Spleen (tissue), 11 donors: ENCODE data around the gene ERG28. TPM values are rescaled to one million over a fixed set of nuclear protein-coding genes. Genes with fewer than 3 reads are reported as not detected.

Source experiments
- DNase-seq: peaks from one replicate; pipeline ENCODE4 v3.0.0-alpha.2; 2020
- H3K27ac ChIP-seq, 8 donors: fragments of 200-600 bp; sonication (generic) in 7 of 8; 1 replicate in 4 of 8; 2 replicates in 4 of 8; pipeline versions ENCODE4 v1.5.0 to v1.8.0; 2016 to 2021; ENCODE audit warnings: inconsistent platforms in 4 of 8, mild to moderate bottlenecking in 4 of 8, moderate library complexity in 1 of 8
- H3K27me3 ChIP-seq, 7 donors: fragments of 200-600 bp; sonication (generic) in 6 of 7; replicated peaks in 1 of 7; 1 replicate in 4 of 7; 2 replicates in 3 of 7; pipeline versions ENCODE4 v1.5.0 to v1.8.0; 2016 to 2021; ENCODE audit warnings: inconsistent platforms in 3 of 7, mild to moderate bottlenecking in 1 of 7
- H3K36me3 ChIP-seq, 6 donors: fragments of 200-600 bp; sonication (generic) in 5 of 6; 1 replicate in 4 of 6; 2 replicates in 2 of 6; pipeline versions ENCODE4 v1.5.0 to v1.8.0; 2016 to 2021; ENCODE audit warnings: inconsistent platforms in 2 of 6
- H3K4me1 ChIP-seq, 6 donors: fragments of 200-600 bp; sonication (generic) in 5 of 6; 1 replicate in 3 of 6; 2 replicates in 3 of 6; pipeline versions ENCODE4 v1.5.0 to v1.8.0; 2016 to 2021; ENCODE audit warnings: inconsistent platforms in 3 of 6
- H3K4me3 ChIP-seq, 8 donors: fragments of 200-600 bp; sonication (generic) in 7 of 8; 1 replicate in 4 of 8; 2 replicates in 4 of 8; pipeline versions ENCODE4 v1.5.0 to v1.8.0; 2016 to 2021; ENCODE audit warnings: inconsistent platforms in 4 of 8, mild to moderate bottlenecking in 4 of 8, moderate library complexity in 2 of 8
- H3K9me3 ChIP-seq, 8 donors: fragments of 200-600 bp; sonication (generic) in 7 of 8; 1 replicate in 4 of 8; 2 replicates in 4 of 8; pipeline versions ENCODE4 v1.5.0 to v1.8.0; 2016 to 2021; ENCODE audit warnings: inconsistent platforms in 4 of 8
- POLR2A ChIP-seq, 3 donors: fragments of 450-650 bp; IDR thresholded peaks; one replicate each; pipeline ENCODE4 v1.5.1; 2017; ENCODE audit warnings: antibody characterized with exemption in 3 of 3, mild to moderate bottlenecking in 1 of 3
- POLR2AphosphoS5 ChIP-seq, 3 donors: sonication (generic); formaldehyde crosslinking; IDR thresholded peaks; one replicate each; pipeline ENCODE4 v1.5.1; 2017; ENCODE audit warnings: antibody characterized with exemption in 3 of 3
- WGBS, 5 donors: extraction: QIAGEN DNeasy Blood & Tissue Kit in 3 of 5; methylation state at CpG; one replicate each; pipeline versions ENCODE4 v1.1.5 to v1.1.7; 2013 to 2018; 5-methylcytosine and 5-hydroxymethylcytosine counted together
- intact Hi-C: fragments of 100-400 bp; cut with DNase I; formaldehyde crosslinking; loops from one replicate; pipeline ENCODE4 v1.15.0; 2023; ENCODE audit warnings: low total_unique reads
- polyA plus RNA-seq, 3 donors: library from polyadenylated mRNA; stranded (reverse); fragments of 200-250 nt; gene quantifications; one replicate each; pipeline ENCODE4 v1.2.1, GENCODE V29; 2013
- total RNA-seq, 7 donors: library from RNA; depleted of rRNA in 3 of 7; stranded (reverse); fragments of >200 nt in 3 of 7; fragmentation: NEBNext Ultra II Directional in 4 of 7; extraction: Animal tissue kit (Norgen Biotek cat#: 25700) in 4 of 7; gene quantifications; one replicate each; pipeline versions ENCODE4 v1.1.0 to v1.2.1, GENCODE V29; 2016 to 2021
- TF ChIP-seq, protein P1 (sequence below), 11 experiments: fragments of 200-600 bp in 7 of 11; fragments of 450-650 bp in 4 of 11; sonication (generic) in 4 of 11; IDR thresholded peaks in 8 of 11; conservative IDR thresholded peaks in 3 of 11; 1 replicate in 7 of 11; 2 replicates in 4 of 11; pipeline versions ENCODE4 v1.4.0 to v1.8.0; 2016 to 2021; ENCODE audit warnings: antibody characterized with exemption in 11 of 11, inconsistent platforms in 4 of 11, mild to moderate bottlenecking in 1 of 11
- donor health status: healthy with polysubstance abuse.
- donor health status: DM: no; HTN: no; CAD: no; lungs with moderate emphysema.
- donor health status: DM: no; HTN: no; CAD: no.
- donor health status: Bipolar disorder and iron deficiency.
- donor health status: healthy.
- donor health status: DM: no; HTN: no; CAD: no.
- donor health status: DM: yes; HTN: yes; CAD: no.

Gene ERG28
- total and polyA plus RNA-seq, 10 donors, result 6.1 to 11.1 (median 7.8) TPM

DNA sequence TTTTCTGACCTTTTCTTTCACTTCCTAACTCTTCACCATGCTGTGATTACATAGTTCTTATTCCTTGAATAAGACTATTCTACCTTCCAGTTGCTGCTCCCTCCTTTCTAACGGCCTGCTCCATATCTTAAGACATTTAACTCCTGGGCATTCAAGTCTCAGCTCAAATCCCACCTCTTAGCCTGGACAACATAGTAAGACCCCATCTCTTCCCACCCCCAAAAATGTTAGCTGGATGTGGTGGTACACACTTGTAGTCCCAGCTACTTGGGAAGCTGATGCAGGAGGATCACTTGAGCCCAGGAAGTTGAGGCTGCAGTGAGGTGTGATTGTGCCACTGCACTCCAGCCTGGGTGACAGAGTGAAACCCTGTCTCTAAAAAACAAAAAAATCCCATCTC, 10.9 kb downstream of the ERG28 start:
- intact Hi-C loops, result loop anchor here (10.0 kb wide), 1 partner anchor 345 kb away; no protein-coding TSS in a partner anchor
- TF ChIP-seq, protein P1, sequence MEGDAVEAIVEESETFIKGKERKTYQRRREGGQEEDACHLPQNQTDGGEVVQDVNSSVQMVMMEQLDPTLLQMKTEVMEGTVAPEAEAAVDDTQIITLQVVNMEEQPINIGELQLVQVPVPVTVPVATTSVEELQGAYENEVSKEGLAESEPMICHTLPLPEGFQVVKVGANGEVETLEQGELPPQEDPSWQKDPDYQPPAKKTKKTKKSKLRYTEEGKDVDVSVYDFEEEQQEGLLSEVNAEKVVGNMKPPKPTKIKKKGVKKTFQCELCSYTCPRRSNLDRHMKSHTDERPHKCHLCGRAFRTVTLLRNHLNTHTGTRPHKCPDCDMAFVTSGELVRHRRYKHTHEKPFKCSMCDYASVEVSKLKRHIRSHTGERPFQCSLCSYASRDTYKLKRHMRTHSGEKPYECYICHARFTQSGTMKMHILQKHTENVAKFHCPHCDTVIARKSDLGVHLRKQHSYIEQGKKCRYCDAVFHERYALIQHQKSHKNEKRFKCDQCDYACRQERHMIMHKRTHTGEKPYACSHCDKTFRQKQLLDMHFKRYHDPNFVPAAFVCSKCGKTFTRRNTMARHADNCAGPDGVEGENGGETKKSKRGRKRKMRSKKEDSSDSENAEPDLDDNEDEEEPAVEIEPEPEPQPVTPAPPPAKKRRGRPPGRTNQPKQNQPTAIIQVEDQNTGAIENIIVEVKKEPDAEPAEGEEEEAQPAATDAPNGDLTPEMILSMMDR (IDR thresholded peaks at IDR 0.05 in 8 of 11, conservative IDR thresholded peaks at IDR 0.05 in 3 of 11), result no peak
- TF ChIP-seq POLR2A (IDR thresholded peaks at IDR 0.05) (no peak), POLR2AphosphoS5 (IDR thresholded peaks at IDR 0.05) (no peak)
- H3K4me3 ChIP-seq, result no peak overlapping the region
- no peaks in the 10 kb centered on the region for H3K27me3 ChIP-seq
- no peak overlapping the region for H3K27ac ChIP-seq
- DNase-seq, result no peak
- no peaks in the 10 kb centered on the region for H3K9me3 ChIP-seq
- H3K36me3 ChIP-seq, result peaks cover 0 to 92% (median 43%) of the 10 kb centered on the region in 6 donors
- peaks cover 3 to 18% (median 7%) of the 10 kb centered on the region in 6 donors for H3K4me1 ChIP-seq
- 92 to 100% (median 96%) methylated on average over 1 of the region's 1 CpG for WGBS, 5 donors

DNA sequence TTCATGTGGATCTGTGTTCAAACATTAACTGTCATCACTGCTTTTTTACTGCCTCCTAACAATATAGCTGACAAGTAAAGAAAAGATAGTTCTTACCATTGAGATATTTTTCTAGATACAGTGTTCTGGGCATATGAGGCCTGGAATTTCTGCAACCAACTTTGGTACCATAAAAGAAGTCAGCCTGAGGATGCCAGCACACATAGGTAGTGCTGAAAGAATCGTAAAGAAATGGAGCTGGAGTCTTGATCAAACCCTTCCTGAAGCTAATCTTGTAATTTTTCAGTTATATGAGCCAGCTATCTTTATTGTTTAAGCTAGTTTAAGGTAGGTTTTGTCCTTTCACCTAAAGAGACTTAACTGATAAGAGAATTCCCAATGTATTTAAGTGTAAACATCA, 11.3 kb downstream of the ERG28 start:
- no peak overlapping the region for H3K27ac ChIP-seq
- 91 to 100% (median 97%) methylated on average over 1 of the region's 1 CpG for WGBS, 5 donors
- no peaks in the 10 kb centered on the region for H3K9me3 ChIP-seq
- H3K36me3 ChIP-seq, result peaks cover 0 to 91% (median 40%) of the 10 kb centered on the region in 6 donors
- TF ChIP-seq POLR2AphosphoS5 (IDR thresholded peaks at IDR 0.05) (no peak), POLR2A (IDR thresholded peaks at IDR 0.05) (no peak)
- TF ChIP-seq, protein P1 (IDR thresholded peaks at IDR 0.05 in 8 of 11, conservative IDR thresholded peaks at IDR 0.05 in 3 of 11), result no peak
- H3K4me1 ChIP-seq, result peaks cover 3 to 17% (median 7%) of the 10 kb centered on the region in 6 donors
- no peak for DNase-seq
- intact Hi-C loops, result no loop called here
- H3K27me3 ChIP-seq, result no peaks in the 10 kb centered on the region
- no peak overlapping the region for H3K4me3 ChIP-seq

DNA sequence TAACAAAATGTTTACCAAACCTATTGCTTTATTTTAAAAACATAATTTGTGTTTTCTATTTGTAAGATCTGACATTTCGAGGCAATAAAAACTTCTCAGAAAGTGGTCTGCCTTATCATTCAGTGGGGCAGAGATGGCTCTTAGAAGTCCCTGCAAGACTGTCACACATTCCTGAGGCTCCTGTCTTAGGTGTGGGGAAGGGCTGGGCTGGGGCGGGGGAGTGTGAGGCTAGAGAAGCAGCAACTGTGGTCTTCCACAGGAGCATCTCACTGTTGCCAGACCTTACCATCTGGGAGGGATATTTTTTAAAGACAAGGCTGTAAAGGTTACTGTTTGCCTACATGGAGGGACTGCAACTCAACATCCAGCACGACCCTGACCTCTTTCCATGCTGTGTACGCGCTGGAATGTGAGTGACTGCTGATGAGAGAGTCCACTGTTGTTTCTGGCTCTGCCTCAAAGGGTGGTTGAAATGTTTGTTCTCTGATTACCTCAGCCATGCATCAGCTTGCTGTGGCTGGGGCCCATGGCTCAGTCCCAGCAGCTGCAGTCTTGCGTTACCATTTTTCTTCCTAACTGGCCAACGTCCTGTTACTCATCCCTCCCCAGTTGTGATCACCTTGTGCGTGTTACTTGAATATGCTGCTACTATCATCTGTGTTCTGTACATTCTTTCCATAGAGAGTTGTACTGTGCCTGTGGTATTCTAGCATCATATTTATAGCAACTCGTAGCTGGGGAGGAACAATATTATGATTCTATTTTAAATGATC, 12.4 kb downstream of the ERG28 start:
- peak in 1 of 3 donors; percentile 61 for TF ChIP-seq POLR2AphosphoS5 (IDR thresholded peaks at IDR 0.05)
- TF ChIP-seq, protein P1 (IDR thresholded peaks at IDR 0.05 in 8 of 11, conservative IDR thresholded peaks at IDR 0.05 in 3 of 11), result no peak
- Histone ChIP-seq H3K4me3 (no peak overlapping the region), H3K27me3 (no peaks in the 10 kb centered on the region), H3K36me3 (peaks cover 0 to 95% (median 39%) of the 10 kb centered on the region in 6 donors), H3K27ac (peak overlapping the region in 1 of 8 donors; percentile 18), H3K4me1 (peaks cover 0 to 9% (median 3%) of the 10 kb centered on the region in 6 donors), H3K9me3 (no peaks in the 10 kb centered on the region)
- DNase-seq, result no peak
- WGBS, 5 donors, result 68 to 89% (median 89%) methylated on average over 9 of the region's 9 CpGs
- intact Hi-C loops, result no loop called here

DNA sequence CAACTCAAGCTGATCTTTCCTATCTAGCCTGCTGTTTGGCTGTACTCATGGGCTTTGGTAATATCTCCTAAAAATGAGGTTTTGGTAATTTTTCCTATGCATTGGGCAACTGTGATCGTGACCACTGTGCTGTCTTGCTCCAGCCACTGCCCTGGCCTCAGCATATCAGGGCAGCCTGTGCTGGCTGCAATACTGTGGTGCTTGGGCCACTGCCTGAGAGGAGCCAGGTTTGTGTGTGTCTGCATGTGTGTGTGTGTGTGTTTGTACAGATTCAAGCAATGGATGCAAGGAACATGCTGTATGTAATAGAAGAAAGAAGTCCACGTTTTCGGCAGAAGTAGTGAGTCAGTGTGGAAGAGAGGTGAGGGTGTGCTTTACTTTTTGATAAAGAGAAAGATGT, 13.0 kb downstream of the ERG28 start:
- Histone ChIP-seq H3K36me3 (peaks cover 0 to 95% (median 39%) of the 10 kb centered on the region in 6 donors), H3K4me1 (peaks cover 0 to 9% (median 3%) of the 10 kb centered on the region in 6 donors), H3K27me3 (no peaks in the 10 kb centered on the region), H3K4me3 (no peak overlapping the region), H3K27ac (peak overlapping the region in 3 of 8 donors; percentile 24 to 46 (median 44)), H3K9me3 (no peaks in the 10 kb centered on the region)
- 73 to 90% (median 81%) methylated on average over 3 of the region's 3 CpGs for WGBS, 5 donors
- no peak for DNase-seq
- TF ChIP-seq POLR2A (IDR thresholded peaks at IDR 0.05), result no peak
- TF ChIP-seq POLR2AphosphoS5 (IDR thresholded peaks at IDR 0.05), result no peak
- intact Hi-C loops, result no loop called here
